Measurements from ENCODE around the gene ALKBH8. TPM values are rescaled to one million over a fixed set of nuclear protein-coding genes. Genes with fewer than 3 reads are reported as not detected.
A peak's percentile ranks its signal among the peaks of the same experiment; 100 is the strongest.

Gene ALKBH8
- total RNA-seq, 2 experiments from 2014 or later, result 12.2 to 16.8 TPM

GRCh38 chr11:107609400-107610218 is 44.1 kb upstream of the ALKBH8 start:
- POLR2A ChIA-PET, result interaction anchor here (0.6 to 0.7 kb wide), 3 partner anchors 52 to 1157 kb away, joined by 3 read pairs; no protein-coding TSS in a partner anchor

GRCh38 chr11:107608809-107609208 is 43.3 kb upstream of the ALKBH8 start:
- H3K9me2 ChIP-seq (ENCODE audit: insufficient read depth, low read length), result no peaks in the 10 kb centered on the region
- ChIA-PET CTCF (ENCODE audit: unreplicated experiment) (no interaction called here), POLR2A (interaction anchor here (0.6 kb wide), 1 partner anchor 60 kb away, joined by 3 read pairs; no protein-coding TSS in a partner anchor)
- H3K4me2 ChIP-seq (ENCODE audit: low read length), result no peak overlapping the region
- no peak overlapping the region for H2AFZ ChIP-seq (ENCODE audit: low read length)
- no peaks in the 10 kb centered on the region for H3K36me3 ChIP-seq (ENCODE audit: insufficient read depth, low read length)
- no peaks in the 10 kb centered on the region for H4K20me1 ChIP-seq (ENCODE audit: insufficient read depth, low read length)
- DNase-seq (ENCODE audit: low spot score), result no peak
- H3K79me2 ChIP-seq (ENCODE audit: insufficient read depth, low read depth, low read length), result no peaks in the 10 kb centered on the region
- BruUV-seq (replicated peaks), result no TSS peak
- intact Hi-C loops (cut with micrococcal nuclease; ENCODE audit: unreplicated experiment), result loop anchor here (5.0 kb wide), 1 partner anchor 47 kb away; no protein-coding TSS in a partner anchor
- H3K4me1 ChIP-seq (ENCODE audit: insufficient read depth, low read length, poor library complexity, severe bottlenecking), result no peaks in the 10 kb centered on the region
- TF ChIP-seq EZH2phosphoT487 (IDR thresholded peaks at IDR 0.05; ENCODE audit: borderline replicate concordance, low read depth, low read length), result no peak
- no peak for TF ChIP-seq CTCF (conservative IDR thresholded peaks at IDR 0.05; ENCODE audit: low read length)
- H3K9me3 ChIP-seq (ENCODE audit: low read length), result no peaks in the 10 kb centered on the region
- H3K4me3 ChIP-seq (ENCODE audit: low read depth, low read length, poor library complexity, severe bottlenecking), result no peak overlapping the region
- no peak overlapping the region for H3K27ac ChIP-seq (ENCODE audit: low read depth, low read length, poor library complexity, severe bottlenecking)

More at GRCh38 chr11:107609400-107610218, 44.1 kb upstream of the ALKBH8 start:
- CTCF ChIA-PET (ENCODE audit: unreplicated experiment), result no interaction called here
- DNase-seq (ENCODE audit: low spot score), result no peak
- no peaks in the 10 kb centered on the region for H3K4me1 ChIP-seq (ENCODE audit: insufficient read depth, low read length, poor library complexity, severe bottlenecking)
- H2AFZ ChIP-seq (ENCODE audit: low read length), result no peak overlapping the region
- H3K4me3 ChIP-seq (ENCODE audit: low read depth, low read length, poor library complexity, severe bottlenecking), result no peak overlapping the region
- no peaks in the 10 kb centered on the region for H4K20me1 ChIP-seq (ENCODE audit: insufficient read depth, low read length)
- no peak overlapping the region for H3K4me2 ChIP-seq (ENCODE audit: low read length)
- H3K9me3 ChIP-seq (ENCODE audit: low read length), result no peaks in the 10 kb centered on the region
- no peaks in the 10 kb centered on the region for H3K9me2 ChIP-seq (ENCODE audit: insufficient read depth, low read length)
- H3K27ac ChIP-seq (ENCODE audit: low read depth, low read length, poor library complexity, severe bottlenecking), result no peak overlapping the region
- no peaks in the 10 kb centered on the region for H3K79me2 ChIP-seq (ENCODE audit: insufficient read depth, low read depth, low read length)
- intact Hi-C loops (cut with micrococcal nuclease; ENCODE audit: unreplicated experiment), result loop anchor here (5.0 kb wide), 1 partner anchor 47 kb away; no protein-coding TSS in a partner anchor
- no TSS peak for BruUV-seq (replicated peaks)
- no peaks in the 10 kb centered on the region for H3K36me3 ChIP-seq (ENCODE audit: insufficient read depth, low read length)
- TF ChIP-seq CTCF (conservative IDR thresholded peaks at IDR 0.05; ENCODE audit: low read length) (no peak), EZH2phosphoT487 (IDR thresholded peaks at IDR 0.05; ENCODE audit: borderline replicate concordance, low read depth, low read length) (no peak)

GRCh38 chr11:107606141-107606540 is 40.6 kb upstream of the ALKBH8 start:
- Histone ChIP-seq H3K4me3 (ENCODE audit: low read depth, low read length, poor library complexity, severe bottlenecking) (no peak overlapping the region), H2AFZ (ENCODE audit: low read length) (no peak overlapping the region), H3K9me2 (ENCODE audit: insufficient read depth, low read length) (no peaks in the 10 kb centered on the region), H3K4me1 (ENCODE audit: insufficient read depth, low read length, poor library complexity, severe bottlenecking) (no peaks in the 10 kb centered on the region), H3K36me3 (ENCODE audit: insufficient read depth, low read length) (no peaks in the 10 kb centered on the region), H3K79me2 (ENCODE audit: insufficient read depth, low read depth, low read length) (no peaks in the 10 kb centered on the region), H4K20me1 (ENCODE audit: insufficient read depth, low read length) (no peaks in the 10 kb centered on the region), H3K4me2 (ENCODE audit: low read length) (no peak overlapping the region), H3K27ac (ENCODE audit: low read depth, low read length, poor library complexity, severe bottlenecking) (no peak overlapping the region), H3K9me3 (ENCODE audit: low read length) (no peaks in the 10 kb centered on the region)
- DNase-seq (ENCODE audit: low spot score), result no peak
- POLR2A ChIA-PET, result no interaction called here
- TF ChIP-seq CTCF (conservative IDR thresholded peaks at IDR 0.05; ENCODE audit: low read length) (peak; percentile 48), EZH2phosphoT487 (IDR thresholded peaks at IDR 0.05; ENCODE audit: borderline replicate concordance, low read depth, low read length) (no peak)
- CTCF ChIA-PET (ENCODE audit: unreplicated experiment), result no interaction called here
- intact Hi-C loops (cut with micrococcal nuclease; ENCODE audit: unreplicated experiment), result loop anchor here (5.0 kb wide), 1 partner anchor 44 kb away; no protein-coding TSS in a partner anchor
- BruUV-seq (replicated peaks), result no TSS peak

All from OCI-LY7 (cell line).